SHP77 (cell line): ENCODE results near the gene STK11.

ENCODE experiments used
- DNase-seq, 2 experiments: peaks; one replicate each; lab custom pipeline; 2025; lab: John Stamatoyannopoulos, UW

The STK11 gene

DNA sequence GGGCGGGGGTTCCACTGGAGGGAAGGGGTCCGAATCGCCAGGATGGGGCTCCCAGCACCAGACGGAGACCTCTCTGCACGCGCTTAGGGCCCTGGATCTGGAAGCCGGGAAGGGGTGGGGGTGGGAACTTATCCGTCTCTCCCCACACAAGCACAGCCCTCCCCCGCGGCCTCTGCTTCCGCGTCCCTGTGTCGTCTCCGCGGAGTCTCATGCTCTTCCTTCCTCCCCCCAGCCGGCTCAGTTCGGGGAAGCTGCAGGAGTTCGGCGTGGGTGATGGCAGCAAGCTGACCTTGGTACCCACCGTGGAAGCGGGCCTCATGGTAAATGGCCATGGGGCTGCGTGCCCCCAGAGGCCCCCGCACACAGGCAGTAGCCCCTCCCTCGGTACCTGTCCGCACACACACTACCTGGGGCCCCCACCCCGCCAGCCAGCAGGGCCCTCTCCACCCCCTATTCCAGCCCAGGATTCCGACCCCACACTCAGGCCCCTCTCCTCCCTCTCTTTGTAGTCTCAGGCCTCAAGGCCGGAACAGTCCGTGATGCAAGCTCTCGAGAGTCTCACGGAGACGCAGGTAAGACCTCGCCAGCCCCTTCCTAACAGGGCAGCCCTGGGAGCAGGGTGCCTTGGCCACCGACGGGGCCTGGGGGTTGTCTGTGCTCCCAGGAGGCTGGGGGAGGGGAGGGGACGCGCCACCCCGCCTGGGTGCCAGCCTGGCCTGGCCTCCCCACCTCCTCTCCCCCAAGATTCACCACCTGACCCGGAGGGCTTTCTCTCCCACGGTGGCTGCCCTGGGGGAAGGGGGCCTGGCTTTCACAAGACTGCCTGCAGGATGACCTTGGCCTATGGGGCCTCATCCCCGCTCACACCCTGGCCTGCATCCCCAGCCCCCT is 46.0 kb downstream of the STK11 start:
- peak in 1 of 2 experiments; percentile 52 for DNase-seq

DNA sequence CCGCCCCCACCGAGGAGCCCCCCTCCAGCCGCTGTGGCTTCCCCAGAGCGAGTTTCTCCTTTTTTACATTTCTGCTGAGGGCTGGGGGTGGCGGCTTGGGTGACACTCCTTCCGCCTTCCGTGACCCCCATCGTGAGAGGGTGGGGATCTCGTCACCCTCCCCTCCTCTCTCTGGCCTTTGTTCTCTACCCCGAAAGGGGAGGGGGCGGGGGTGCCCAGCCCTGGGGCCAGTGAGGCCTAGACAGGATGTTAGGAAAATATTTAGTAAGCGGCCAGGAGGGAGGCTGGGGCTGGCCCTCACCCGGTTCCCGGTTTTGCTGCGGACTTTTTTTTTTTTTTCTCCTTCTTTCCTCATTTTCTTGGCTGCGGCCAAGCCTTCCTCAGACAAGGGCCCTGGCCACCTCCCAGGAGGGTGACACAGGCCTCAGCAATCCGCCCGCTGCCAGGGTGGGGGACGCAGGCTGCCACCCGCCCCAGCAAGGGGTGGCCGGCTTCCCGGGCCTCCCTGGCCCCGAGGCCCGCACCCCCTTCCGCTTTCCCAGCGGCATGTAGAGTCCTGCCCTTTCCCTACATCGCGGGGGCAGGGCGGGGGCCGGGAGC is 46.7 kb downstream of the STK11 start:
- no peak for DNase-seq

DNA sequence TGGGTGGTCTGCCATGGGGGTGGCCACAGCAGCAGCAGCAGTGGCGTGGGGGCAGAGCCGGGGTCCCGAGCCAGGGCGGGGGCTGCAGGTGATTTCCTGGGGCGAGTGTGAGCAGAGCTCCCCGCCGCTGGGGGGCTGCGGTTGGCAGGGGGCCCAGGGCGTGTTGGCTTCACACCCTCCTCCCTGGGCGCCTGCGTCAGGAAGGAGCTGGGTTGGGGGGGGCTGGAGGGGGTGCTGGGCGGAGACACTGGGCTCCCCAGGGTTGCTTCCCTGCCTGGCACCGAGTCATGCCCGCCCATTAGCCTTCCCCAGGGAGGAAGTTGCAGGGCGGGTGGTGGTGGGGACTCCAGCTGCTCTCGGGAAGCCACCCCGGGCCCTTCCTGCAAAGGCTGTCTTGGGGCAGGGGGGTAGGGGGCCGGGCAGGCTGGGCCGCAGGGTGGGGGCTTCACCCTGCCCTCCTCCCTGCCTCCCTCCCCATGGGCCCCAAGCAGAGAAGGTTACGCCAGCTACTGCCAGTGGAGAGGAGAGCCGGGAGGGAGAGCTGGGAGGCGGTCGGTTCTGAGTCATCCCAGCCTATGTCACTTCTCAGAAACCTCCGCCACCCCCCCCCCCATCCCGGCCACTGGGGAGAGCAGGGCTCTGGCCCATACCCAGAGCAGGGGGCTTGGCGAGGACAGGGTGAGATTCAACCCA is 47.4 kb downstream of the STK11 start:
- DNase-seq = no peak

- no peak for DNase-seq
Measured at GRCh38 chr19:1253514-1254080, 48.0 kb downstream of the STK11 start.

DNA sequence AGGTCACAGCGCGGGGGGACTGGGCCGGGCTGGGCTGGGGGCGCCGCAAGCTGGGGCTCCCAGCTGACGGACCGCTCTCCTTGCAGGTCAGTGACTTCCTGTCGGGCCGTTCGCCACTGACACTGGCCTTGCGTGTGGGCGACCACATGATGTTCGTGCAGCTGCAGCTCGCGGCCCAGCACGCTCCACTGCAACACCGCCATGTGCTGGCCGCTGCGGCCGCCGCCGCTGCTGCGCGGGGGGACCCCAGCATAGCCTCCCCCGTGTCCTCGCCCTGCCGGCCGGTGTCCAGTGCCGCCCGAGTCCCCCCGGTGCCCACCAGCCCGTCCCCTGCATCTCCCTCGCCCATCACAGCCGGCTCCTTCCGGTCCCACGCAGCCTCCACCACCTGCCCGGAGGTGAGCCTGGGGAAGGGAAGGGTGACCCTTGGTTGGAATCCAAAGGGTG is 48.5 kb downstream of the STK11 start:
- no peak for DNase-seq

DNA sequence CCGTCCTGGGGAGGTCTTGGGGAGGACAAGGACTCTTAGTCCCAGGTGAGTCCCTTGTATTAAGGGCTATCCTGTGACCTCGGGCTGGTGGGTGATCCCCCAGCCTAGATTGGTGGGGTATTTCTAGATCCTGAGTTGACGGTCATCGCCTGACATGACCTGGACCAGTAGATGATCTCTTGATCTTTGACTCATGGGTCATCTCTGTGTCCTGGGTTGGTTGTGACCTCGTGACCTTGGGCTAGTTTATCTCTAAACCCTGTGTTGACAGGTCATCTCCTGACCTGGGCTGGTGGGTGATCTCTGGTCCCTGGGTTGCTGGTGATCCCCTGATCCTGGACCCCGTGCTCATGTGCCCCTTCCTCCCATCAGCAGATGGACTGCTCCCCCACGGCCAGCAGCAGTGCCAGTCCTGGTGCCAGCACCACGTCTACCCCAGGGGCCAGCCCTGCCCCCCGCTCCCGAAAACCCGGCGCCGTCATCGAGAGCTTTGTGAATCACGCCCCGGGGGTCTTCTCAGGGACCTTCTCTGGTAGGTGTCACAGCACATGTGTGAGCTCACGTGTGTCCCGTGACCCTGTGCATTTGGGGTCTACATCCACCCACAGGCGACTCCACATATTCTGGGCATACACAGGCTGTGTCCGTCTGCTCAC is 49.1 kb downstream of the STK11 start:
- no peak for DNase-seq

DNA sequence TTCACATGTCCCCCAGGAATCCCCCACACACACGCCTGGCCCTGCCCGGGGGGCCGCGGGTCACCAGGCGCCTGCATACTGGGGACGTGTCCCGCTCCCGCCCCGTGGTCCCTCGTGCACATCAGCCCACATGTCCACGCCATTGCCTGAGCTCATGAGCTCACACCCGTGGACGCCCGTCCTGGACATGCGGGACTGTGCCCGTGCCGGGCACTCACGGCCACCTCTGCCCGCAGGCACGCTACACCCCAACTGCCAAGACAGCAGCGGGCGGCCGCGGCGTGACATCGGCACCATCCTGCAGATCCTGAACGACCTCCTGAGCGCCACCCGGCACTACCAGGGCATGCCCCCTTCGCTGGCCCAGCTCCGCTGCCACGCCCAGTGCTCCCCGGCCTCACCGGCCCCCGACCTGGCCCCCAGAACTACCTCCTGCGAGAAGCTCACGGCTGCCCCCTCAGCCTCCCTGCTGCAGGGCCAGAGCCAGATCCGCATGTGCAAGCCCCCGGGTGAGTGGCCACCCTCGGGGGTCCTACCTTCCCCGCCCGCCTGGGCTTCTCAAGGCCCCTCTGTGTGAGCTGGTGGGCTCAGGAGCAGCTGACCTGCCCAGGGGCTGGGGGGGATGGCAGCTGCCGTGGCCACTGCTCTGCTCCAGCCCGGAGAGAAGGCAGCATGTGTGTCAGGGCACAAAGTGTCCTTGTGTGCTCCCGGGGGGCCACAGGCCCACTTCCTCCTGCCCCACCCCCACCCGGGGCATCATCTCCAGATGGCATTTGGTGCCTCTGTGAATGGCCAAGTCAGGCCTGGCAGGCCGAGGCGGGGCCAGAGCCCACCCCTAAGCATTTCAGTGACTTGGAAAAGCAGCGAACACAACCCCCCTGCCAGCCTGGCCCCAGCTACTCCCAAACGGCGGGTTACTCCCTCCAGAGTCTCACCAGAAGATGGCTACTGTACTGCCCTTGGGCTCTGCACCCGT is 49.9 kb downstream of the STK11 start:
- no peak for DNase-seq

- DNase-seq = no peak
Measured at GRCh38 chr19:1256646-1257474, 51.3 kb downstream of the STK11 start.

DNA sequence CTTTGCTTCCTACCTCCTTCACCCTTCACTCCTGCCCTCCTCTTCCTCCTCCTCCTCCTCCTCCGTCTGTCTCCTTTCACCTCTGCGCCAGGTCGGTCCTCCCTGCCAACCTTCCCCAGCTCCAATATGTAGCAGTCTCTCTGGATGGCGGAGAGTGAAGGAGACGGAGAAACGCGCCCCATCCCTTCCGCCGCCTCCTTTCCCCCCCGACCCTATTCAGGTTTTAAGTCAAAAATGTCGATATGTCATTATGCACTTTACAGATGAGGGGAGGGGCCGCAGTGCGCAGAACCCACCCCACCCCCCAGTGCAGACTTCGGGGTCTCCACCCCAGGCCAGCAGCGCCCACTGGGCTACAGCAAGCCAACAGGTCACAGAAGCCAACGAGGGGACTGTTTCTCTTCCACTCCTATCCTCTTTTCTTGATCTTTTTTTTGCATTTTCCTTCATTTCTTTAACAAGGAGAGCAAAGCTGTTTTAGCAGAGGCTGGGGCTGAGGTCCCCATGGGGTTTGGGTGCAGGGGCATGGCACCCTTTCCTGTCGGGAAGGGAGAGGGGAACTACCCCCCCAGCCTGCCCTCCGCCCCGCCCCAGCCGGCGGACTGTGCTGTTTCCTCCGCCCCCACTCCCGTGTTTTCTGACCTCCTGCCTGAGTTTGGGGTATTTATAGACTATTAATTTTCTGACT is 52.0 kb downstream of the STK11 start:
- DNase-seq = no peak

- DNase-seq = no peak
Measured at GRCh38 chr19:1258163-1258492, 52.5 kb downstream of the STK11 start.

GRCh38 chr19:1258707-1259205 is 53.2 kb downstream of the STK11 start:
- DNase-seq = no peak

- DNase-seq = peak; percentile 40 to 65
Measured at GRCh38 chr19:1259206-1259875, 53.8 kb downstream of the STK11 start.

DNA sequence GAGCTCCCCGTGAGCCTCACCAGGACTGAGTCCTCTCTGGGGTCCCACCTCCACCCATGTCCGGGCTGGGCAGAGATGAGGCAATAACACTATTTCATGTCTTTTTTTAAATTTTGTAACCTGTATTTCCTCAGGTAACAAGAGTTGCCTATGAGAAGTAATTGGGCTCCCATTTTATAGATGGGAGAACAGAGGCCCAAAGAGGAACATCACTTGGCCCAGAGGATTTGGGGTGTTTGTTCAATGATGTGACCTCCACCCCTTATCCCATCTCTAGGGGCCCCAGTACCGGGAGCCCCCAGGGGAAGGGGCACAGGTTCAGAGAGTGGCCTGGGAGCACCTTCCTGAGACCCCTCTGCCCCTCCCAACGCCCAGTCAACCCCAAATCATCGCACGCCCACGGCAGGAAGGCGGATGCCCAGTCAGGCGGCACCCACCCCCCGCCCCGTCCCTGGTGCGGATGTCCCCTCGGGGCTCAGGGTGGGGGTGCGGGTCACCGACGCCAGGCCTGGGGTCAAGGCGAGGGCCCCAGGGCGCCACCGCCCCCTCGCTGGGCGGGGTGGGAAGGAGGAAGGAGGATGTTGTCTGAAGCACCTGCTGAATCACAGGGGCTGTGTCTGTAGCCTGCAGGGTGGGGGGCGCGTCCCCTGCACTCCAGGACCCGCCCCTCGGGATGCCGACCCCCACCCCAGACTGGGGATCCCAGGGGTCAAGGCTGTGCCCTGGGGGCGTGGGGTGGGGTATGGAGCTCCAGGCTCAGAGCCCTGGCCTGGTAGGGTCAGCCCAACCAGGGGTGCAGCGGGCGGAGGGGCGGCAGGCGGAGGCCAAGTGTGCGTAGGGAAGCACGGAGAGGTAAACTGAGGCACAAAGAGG is 54.5 kb downstream of the STK11 start:
- DNase-seq = no peak

GRCh38 chr19:1260749-1261537 is 55.4 kb downstream of the STK11 start:
- DNase-seq = peak; percentile 93 to 94

DNA sequence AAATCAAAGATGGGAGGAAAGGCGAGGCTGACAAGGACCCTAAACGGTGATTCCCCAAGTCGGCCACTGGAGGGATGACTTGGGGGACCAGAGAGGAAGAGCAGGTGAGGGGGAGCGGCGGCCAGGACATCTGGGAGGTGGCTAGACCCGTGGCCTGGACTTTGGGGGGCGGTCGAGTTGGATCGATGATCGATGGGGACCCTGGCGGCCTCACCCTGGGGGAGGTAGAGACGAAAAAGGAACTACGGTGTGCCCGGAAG is 55.9 kb downstream of the STK11 start:
- DNase-seq = no peak

- no peak for DNase-seq
Measured at GRCh38 chr19:1261798-1262622, 56.4 kb downstream of the STK11 start.
